K562 (cell line): ENCODE results near the gene CYB5D1. TPM values are rescaled to one million over a fixed set of nuclear protein-coding genes. Genes with fewer than 3 reads are reported as not detected.
A peak's percentile ranks its signal among the peaks of the same experiment; 100 is the strongest.

Source experiments
- ATAC-seq: fragments of 200-7000 bp; cut with Tn5 transposase; 3 replicates; pipeline ENCODE4 v1.9.1; 2020; ENCODE audit warnings: moderate library complexity
- BruUV-seq: library from RNA; stranded (reverse); fragments of 400-500 nt; replicated peaks from 2 replicates; lab custom pipeline; 2021; lab: Mats Ljungman, UMichigan
- CTCF ChIA-PET: fragments of 300-600 bp; formaldehyde crosslinking; extraction: SDS; loops from one replicate; lab custom pipeline; 2021; ENCODE audit warnings: low intra/inter-chr PET ratio; lab: Yijun Ruan, JAX
- POLR2A ChIA-PET: fragments of 300-600, 350-650 bp; sonication (Branson Sonifier 250); formaldehyde crosslinking; extraction: SDS; loops from one replicate; lab custom pipeline; 2021; ENCODE audit warnings: antibody characterized with exemption, inconsistent platforms; lab: Yijun Ruan, JAX
- DNase-seq, 4 experiments: peaks; one replicate each; pipeline versions ENCODE4 v3.0.0 to v3.0.0-alpha.2; 2011 to 2018; ENCODE audit warnings: low spot score in 3 of 4, mixed read lengths in 3 of 4; ENCODE audit errors: extremely low read depth in 1 of 4
- FAIRE-seq: peaks from 2 replicates; lab custom pipeline; 2011; peaks lifted over from hg19 to GRCh38; lab: Jason Lieb, UNC
- H2AFZ ChIP-seq: 2 replicates; pipeline ENCODE4 v1.6.0; 2011; ENCODE audit warnings: low read depth, low read length, control low read depth, inconsistent platforms
- H3K27ac ChIP-seq: fragments of 200-600 bp; 3 replicates; pipeline ENCODE4 v1.8.0; 2011; ENCODE audit warnings: low read depth, mild to moderate bottlenecking, control low read depth, inconsistent platforms, low read length, moderate library complexity, mixed read lengths; ENCODE audit errors: extremely low read depth
- H3K27me3 ChIP-seq, 2 experiments: fragments of 300-600 bp in 1 of 2; 2 replicates in 1 of 2; 3 replicates in 1 of 2; pipeline versions ENCODE4 v1.6.0 to v1.8.0; 2011; ENCODE audit warnings: inconsistent platforms in 2 of 2, low read length in 2 of 2, mild to moderate bottlenecking in 1 of 2, mixed read lengths in 1 of 2, moderate library complexity in 1 of 2; ENCODE audit not compliant: control insufficient read depth in 2 of 2, insufficient read depth in 2 of 2
- H3K36me3 ChIP-seq: fragments of 300-600 bp; 3 replicates; pipeline ENCODE4 v1.8.0; 2011; ENCODE audit warnings: mild to moderate bottlenecking, low read length, inconsistent platforms; ENCODE audit not compliant: control insufficient read depth, insufficient read depth
- H3K4me1 ChIP-seq, 2 experiments: fragments of 200-600 bp in 1 of 2; replicated peaks in 1 of 2; 2 replicates in 1 of 2; 3 replicates in 1 of 2; pipeline versions ENCODE4 v1.5.1 to v1.8.0; 2011; ENCODE audit warnings: inconsistent platforms in 2 of 2, low read length in 2 of 2, mild to moderate bottlenecking in 1 of 2, mixed read lengths in 1 of 2, moderate library complexity in 1 of 2; ENCODE audit not compliant: control insufficient read depth in 2 of 2, insufficient read depth in 2 of 2
- H3K4me2 ChIP-seq: 2 replicates; pipeline ENCODE4 v1.6.1; 2011; ENCODE audit warnings: low read length, control low read depth, inconsistent platforms, mixed read lengths; ENCODE audit not compliant: insufficient read depth
- H3K4me3 ChIP-seq: fragments of 200-600 bp; sonication (generic), shearing (Covaris generic); 2 replicates; pipeline ENCODE4 v1.5.1; 2016; ENCODE audit warnings: control low read depth, inconsistent platforms
- H3K79me2 ChIP-seq: fragments of 200-600 bp; 3 replicates; pipeline ENCODE4 v1.8.0; 2011; ENCODE audit warnings: low read length, inconsistent platforms; ENCODE audit not compliant: control insufficient read depth, insufficient read depth
- H3K9ac ChIP-seq, 2 experiments: 2 replicates each; pipeline versions ENCODE4 v1.6.0 to v1.6.1; 2011; ENCODE audit warnings: low read depth in 2 of 2, low read length in 2 of 2, control low read depth in 1 of 2, inconsistent platforms in 1 of 2, mild to moderate bottlenecking in 1 of 2, mixed read lengths in 1 of 2; ENCODE audit not compliant: insufficient read depth in 1 of 2
- H3K9me1 ChIP-seq: one replicate; pipeline ENCODE4 v1.6.0; 2011; ENCODE audit warnings: inconsistent platforms, mild to moderate bottlenecking, low read length, moderate library complexity; ENCODE audit not compliant: control insufficient read depth, insufficient read depth
- H3K9me3 ChIP-seq: replicated peaks from 2 replicates; pipeline ENCODE4 v1.5.1; 2011; ENCODE audit warnings: low read depth, low read length, inconsistent platforms; ENCODE audit not compliant: control insufficient read depth, insufficient read depth
- H4K20me1 ChIP-seq: replicated peaks from 2 replicates; pipeline ENCODE4 v1.6.1; 2011; ENCODE audit warnings: low read length, inconsistent platforms, mixed read lengths; ENCODE audit not compliant: control insufficient read depth, insufficient read depth
- ARID2 ChIP-seq: fragments of 450-650 bp; IDR thresholded peaks from 2 replicates; pipeline ENCODE4 v1.6.1; 2017; ENCODE audit warnings: antibody characterized with exemption, mild to moderate bottlenecking
- BHLHE40 ChIP-seq: IDR thresholded peaks from 2 replicates; pipeline ENCODE4 v1.6.1; 2011; ENCODE audit warnings: low read length, improper control_type of control experiment
- BRCA1 ChIP-seq, 2 experiments: fragments of 450-650 bp in 1 of 2; sonication (generic) in 1 of 2; formaldehyde crosslinking in 1 of 2; IDR thresholded peaks; 2 replicates each; pipeline versions ENCODE4 v1.5.0 to v1.6.1; 2017 to 2020; ENCODE audit warnings: mild to moderate bottlenecking in 1 of 2, missing genetic modification reagents in 1 of 2
- CTBP1 ChIP-seq: fragments of 450-650 bp; IDR thresholded peaks from 2 replicates; pipeline ENCODE4 v1.6.1; 2016; ENCODE audit warnings: borderline replicate concordance
- EGR1 ChIP-seq: fragments of 450-650 bp; conservative IDR thresholded peaks from 2 replicates; pipeline ENCODE4 v1.6.1; 2017; ENCODE audit warnings: mild to moderate bottlenecking
- TBL1XR1 ChIP-seq, 2 experiments: IDR thresholded peaks; 2 replicates each; pipeline ENCODE4 v1.6.1; 2012; ENCODE audit warnings: improper control_type of control experiment in 2 of 2, low read length in 2 of 2, mild to moderate bottlenecking in 1 of 2
- ZNF778 ChIP-seq: fragments of 450-650 bp; formaldehyde crosslinking; IDR thresholded peaks from 2 replicates; pipeline ENCODE4 v1.4.0; 2020; ENCODE audit warnings: mild to moderate bottlenecking, moderate library complexity
- WGBS: fragments of 100-300 bp; shearing (Covaris generic); methylation state at CpG from one replicate; pipeline ENCODE4 v1.1.6; 2016; ENCODE audit warnings: low coverage, mixed read lengths; ENCODE audit not compliant: insufficient coverage; ENCODE audit errors: missing lambda C conversion rate; 5-methylcytosine and 5-hydroxymethylcytosine counted together
- in situ Hi-C: fragments of 300-500 bp; cut with MboI; formaldehyde crosslinking; loops from 4 replicates; pipeline ENCODE4 v1.15.0; 2018; ENCODE audit warnings: inconsistent platforms, mixed read lengths
- intact Hi-C: fragments of 100-400 bp; cut with micrococcal nuclease; formaldehyde crosslinking; loops from 2 replicates; pipeline ENCODE4 v1.14.2; 2022
- polyA plus RNA-seq, 8 experiments: library from polyadenylated mRNA; depleted of rRNA in 4 of 8; stranded (reverse) in 5 of 8; unstranded in 3 of 8; fragments of >200 nt; fragmentation: Nextera tagmentation in 2 of 8; fragmentation: Illumina TruSeq in 1 of 8; extraction: Ambion mirVana in 2 of 8; extraction: Trizol in 1 of 8; gene quantifications; 2 replicates each; pipeline versions ENCODE4 v1.2.1 to v1.2.3, GENCODE V29; 2011 to 2014; ENCODE audit warnings: inconsistent platforms in 1 of 8, missing spikeins in 1 of 8
- total RNA-seq, 7 experiments: library from RNA; depleted of rRNA in 6 of 7; stranded (reverse); fragments of >200 nt in 6 of 7; fragmentation: Illumina TruSeq in 2 of 7; extraction: Trizol in 2 of 7; gene quantifications; 2 replicates each; pipeline versions ENCODE4 v1.2.1 to v1.2.3, GENCODE V29; 2011 to 2021; ENCODE audit warnings: low replicate concordance in 1 of 7
- TF ChIP-seq, protein P1 (sequence below): fragments of 450-650 bp; IDR thresholded peaks from 2 replicates; pipeline ENCODE4 v1.6.1; 2016; ENCODE audit warnings: low read depth, mild to moderate bottlenecking, moderate library complexity
- TF ChIP-seq, protein P2 (sequence below): fragments of 250-450 bp; sonication (Bioruptor Pico); IDR thresholded peaks from 2 replicates; pipeline ENCODE4 v1.4.0; 2020; ENCODE audit warnings: mild to moderate bottlenecking, moderate library complexity
- TF ChIP-seq, protein P3 (sequence below), 3 experiments: fragments of 200-800 bp in 1 of 3; fragments of 250-450 bp in 1 of 3; fragments of 450-650 bp in 1 of 3; sonication (Bioruptor Pico) in 1 of 3; sonication (Bioruptor generic) in 1 of 3; formaldehyde crosslinking in 1 of 3; IDR thresholded peaks; 2 replicates each; pipeline versions ENCODE4 v1.6.1 to v1.8.0; 2016 to 2022; ENCODE audit warnings: mild to moderate bottlenecking in 2 of 3, missing genetic modification characterization in 2 of 3, missing compliant biosample characterization in 1 of 3, moderate library complexity in 1 of 3

Gene CYB5D1
- total and polyA plus RNA-seq, 9 of the 15 experiments (the other 6 are each of a cell fraction or from before 2014, with no cell fraction given): 2.4 to 7.9 (median 5.7) TPM

DNA sequence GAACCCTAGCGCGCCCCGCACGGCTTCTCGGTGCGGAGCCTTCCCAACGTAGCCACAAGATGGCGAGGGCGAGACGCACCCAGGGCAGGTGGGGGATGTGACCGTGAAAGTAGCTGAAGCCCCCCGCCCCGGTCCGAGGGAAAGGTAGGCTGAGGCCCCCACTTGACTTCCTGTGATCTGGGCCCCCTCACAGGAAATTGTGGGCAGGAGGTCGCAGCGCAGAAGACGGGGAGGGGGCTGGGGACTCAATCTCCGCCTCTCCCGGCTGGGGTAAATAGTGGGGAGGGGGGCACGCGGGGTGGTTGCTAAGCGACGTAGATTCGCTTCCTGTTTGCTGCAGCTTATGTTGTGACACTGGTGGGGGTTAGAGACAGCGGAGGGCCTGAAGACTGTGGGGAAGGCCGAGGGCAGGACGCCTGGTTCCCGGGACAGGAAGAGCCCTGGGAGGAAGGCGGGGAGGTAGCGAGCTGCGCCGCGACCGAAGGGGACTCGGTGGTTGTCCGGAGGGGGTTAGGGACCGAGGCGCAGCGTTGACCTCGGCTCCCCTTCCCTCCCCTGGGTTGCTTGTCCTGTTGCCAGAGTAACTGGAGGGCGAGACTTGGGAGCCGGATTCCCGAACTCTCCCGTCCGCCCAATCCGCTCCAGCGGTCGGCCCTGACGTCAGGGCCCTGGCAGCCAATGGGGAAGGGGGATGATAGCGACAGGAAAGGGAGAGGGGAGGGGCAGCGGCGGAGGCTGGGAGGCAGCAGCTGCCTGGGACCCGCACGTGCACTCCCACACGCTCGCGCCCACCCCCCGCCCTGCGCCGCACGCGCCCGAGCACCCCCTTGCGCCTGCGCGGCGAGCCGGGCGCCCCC is 22.6 kb upstream of the CYB5D1 start:
- intact Hi-C loops (loop anchor here (2.0 to 10.0 kb wide), 3 partner anchors 22 to 290 kb away; partner anchors contain the start of genes HES7 and NAA38), in situ Hi-C loops (no loop called here)
- 0% methylated on average over 21 of the region's 69 CpGs for WGBS
- peaks cover 8 to 14% of the 10 kb centered on the region in 2 experiments; a peak in 4 of 5 replicates for H3K27me3 ChIP-seq
- BruUV-seq: no TSS peak
- POLR2A ChIA-PET: interaction anchor here (0.6 to 1.3 kb wide), 7 partner anchors 10 to 515 kb away, joined by 3 to 4 read pairs (median 4); partner anchors contain the start of genes NAA38 and TP53
- DNase-seq: peak; percentile 84 to 96 (median 90)
- H4K20me1 ChIP-seq: no peaks in the 10 kb centered on the region
- H3K36me3 ChIP-seq: peaks cover 3% of the 10 kb centered on the region; the same call in 1 of the 3 replicates
- peak overlapping the region; percentile 65 for H3K4me3 ChIP-seq
- H3K9me1 ChIP-seq: no peaks in the 10 kb centered on the region
- H3K9ac ChIP-seq: peak overlapping the region; percentile 77 to 91; a peak in 3 of 4 replicates
- H3K4me2 ChIP-seq: peak overlapping the region; percentile 88
- peaks cover 34 to 50% of the 10 kb centered on the region in 2 experiments for H3K4me1 ChIP-seq
- ATAC-seq: peak; percentile 65
- CTCF ChIA-PET: no interaction called here
- no peaks in the 10 kb centered on the region for H3K9me3 ChIP-seq
- peak overlapping the region; percentile 85 for H3K27ac ChIP-seq
- peak; percentile 98 for FAIRE-seq
- peaks cover 16% of the 10 kb centered on the region for H3K79me2 ChIP-seq
- peak overlapping the region; percentile 87 for H2AFZ ChIP-seq
- TF ChIP-seq, protein P1, sequence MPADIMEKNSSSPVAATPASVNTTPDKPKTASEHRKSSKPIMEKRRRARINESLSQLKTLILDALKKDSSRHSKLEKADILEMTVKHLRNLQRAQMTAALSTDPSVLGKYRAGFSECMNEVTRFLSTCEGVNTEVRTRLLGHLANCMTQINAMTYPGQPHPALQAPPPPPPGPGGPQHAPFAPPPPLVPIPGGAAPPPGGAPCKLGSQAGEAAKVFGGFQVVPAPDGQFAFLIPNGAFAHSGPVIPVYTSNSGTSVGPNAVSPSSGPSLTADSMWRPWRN: peak; percentile 92
- TF ChIP-seq ZNF778: no peak
- TF ChIP-seq, protein P2, sequence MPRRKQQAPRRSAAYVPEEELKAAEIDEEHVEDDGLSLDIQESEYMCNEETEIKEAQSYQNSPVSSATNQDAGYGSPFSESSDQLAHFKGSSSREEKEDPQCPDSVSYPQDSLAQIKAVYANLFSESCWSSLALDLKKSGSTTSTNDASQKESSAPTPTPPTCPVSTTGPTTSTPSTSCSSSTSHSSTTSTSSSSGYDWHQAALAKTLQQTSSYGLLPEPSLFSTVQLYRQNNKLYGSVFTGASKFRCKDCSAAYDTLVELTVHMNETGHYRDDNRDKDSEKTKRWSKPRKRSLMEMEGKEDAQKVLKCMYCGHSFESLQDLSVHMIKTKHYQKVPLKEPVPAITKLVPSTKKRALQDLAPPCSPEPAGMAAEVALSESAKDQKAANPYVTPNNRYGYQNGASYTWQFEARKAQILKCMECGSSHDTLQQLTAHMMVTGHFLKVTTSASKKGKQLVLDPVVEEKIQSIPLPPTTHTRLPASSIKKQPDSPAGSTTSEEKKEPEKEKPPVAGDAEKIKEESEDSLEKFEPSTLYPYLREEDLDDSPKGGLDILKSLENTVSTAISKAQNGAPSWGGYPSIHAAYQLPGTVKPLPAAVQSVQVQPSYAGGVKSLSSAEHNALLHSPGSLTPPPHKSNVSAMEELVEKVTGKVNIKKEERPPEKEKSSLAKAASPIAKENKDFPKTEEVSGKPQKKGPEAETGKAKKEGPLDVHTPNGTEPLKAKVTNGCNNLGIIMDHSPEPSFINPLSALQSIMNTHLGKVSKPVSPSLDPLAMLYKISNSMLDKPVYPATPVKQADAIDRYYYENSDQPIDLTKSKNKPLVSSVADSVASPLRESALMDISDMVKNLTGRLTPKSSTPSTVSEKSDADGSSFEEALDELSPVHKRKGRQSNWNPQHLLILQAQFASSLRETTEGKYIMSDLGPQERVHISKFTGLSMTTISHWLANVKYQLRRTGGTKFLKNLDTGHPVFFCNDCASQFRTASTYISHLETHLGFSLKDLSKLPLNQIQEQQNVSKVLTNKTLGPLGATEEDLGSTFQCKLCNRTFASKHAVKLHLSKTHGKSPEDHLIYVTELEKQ (CRISPR knock-in tag): no peak
- TF ChIP-seq, protein P3, sequence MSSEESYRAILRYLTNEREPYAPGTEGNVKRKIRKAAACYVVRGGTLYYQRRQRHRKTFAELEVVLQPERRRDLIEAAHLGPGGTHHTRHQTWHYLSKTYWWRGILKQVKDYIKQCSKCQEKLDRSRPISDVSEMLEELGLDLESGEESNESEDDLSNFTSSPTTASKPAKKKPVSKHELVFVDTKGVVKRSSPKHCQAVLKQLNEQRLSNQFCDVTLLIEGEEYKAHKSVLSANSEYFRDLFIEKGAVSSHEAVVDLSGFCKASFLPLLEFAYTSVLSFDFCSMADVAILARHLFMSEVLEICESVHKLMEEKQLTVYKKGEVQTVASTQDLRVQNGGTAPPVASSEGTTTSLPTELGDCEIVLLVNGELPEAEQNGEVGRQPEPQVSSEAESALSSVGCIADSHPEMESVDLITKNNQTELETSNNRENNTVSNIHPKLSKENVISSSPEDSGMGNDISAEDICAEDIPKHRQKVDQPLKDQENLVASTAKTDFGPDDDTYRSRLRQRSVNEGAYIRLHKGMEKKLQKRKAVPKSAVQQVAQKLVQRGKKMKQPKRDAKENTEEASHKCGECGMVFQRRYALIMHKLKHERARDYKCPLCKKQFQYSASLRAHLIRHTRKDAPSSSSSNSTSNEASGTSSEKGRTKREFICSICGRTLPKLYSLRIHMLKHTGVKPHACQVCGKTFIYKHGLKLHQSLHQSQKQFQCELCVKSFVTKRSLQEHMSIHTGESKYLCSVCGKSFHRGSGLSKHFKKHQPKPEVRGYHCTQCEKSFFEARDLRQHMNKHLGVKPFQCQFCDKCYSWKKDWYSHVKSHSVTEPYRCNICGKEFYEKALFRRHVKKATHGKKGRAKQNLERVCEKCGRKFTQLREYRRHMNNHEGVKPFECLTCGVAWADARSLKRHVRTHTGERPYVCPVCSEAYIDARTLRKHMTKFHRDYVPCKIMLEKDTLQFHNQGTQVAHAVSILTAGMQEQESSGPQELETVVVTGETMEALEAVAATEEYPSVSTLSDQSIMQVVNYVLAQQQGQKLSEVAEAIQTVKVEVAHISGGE (CRISPR knock-in tag; IDR thresholded peaks at IDR 0.05): 0 out of 6 replicates have a peak, but pooled peaks of 1 of the 3 experiments have one; percentile 15
- TF ChIP-seq BRCA1 (IDR thresholded peaks at IDR 0.05): no peak
- no peak for TF ChIP-seq BRCA1 (CRISPR knock-in tag; IDR thresholded peaks at IDR 0.05)
- peak; percentile 59 for TF ChIP-seq EGR1
- peak; percentile 99 for TF ChIP-seq BHLHE40
- 0 out of 2 replicates have a peak, but pooled peaks have one; percentile 9 for TF ChIP-seq ARID2
- TF ChIP-seq TBL1XR1 (IDR thresholded peaks at IDR 0.05; ENCODE audit: low read length in 2 of 2): 0 out of 4 replicates have a peak, but pooled peaks of 1 of the 2 experiments have one; percentile 31
- TF ChIP-seq CTBP1: peak; percentile 46
